Measurements from ENCODE around the gene DBP.

DNA sequence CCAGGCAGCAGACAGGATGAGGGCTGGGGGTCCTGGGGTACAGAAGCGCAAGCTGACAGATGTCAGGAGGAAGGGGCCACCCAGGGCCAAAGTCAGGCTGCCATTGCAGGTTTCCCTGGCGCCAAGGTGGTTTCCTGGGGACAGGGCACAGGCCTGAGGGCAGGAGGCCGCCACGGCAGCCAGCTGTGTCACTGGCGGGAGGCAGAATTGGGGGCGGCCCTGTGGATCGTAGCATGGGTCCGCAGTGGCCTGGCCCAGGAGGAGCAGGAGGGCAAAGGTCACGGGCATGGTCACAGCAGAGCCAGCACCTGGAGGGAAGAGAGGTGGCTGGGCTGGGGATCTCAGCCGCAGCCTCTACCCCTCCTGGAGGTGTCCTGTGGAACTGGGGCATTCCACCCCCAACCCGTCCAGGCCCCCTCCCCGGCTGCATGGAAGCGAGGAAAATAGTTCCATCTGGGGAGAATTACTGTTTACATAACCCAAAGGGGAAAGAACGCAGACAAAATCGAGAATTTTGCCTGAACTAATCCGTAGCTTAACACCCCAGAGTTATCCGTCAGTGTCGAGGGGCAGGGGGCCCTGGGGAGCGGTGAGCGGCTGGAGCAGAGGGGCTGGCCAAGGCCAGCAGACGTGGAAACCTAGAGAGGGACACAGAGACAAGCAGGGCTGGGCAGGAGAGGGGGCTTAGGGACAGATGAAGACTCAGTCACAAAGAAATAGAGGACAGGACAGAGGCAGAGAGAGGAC lies 33.7 kb upstream of the DBP start:
- TF ChIP-seq SUZ12 (IDR thresholded peaks at IDR 0.05; ENCODE audit: extremely low read depth, insufficient read depth, insufficient read length), result no peak
- no peak for TF ChIP-seq YY1 (IDR thresholded peaks at IDR 0.05; ENCODE audit: insufficient read depth, insufficient read length)
- no peak for TF ChIP-seq ZNF274 (IDR thresholded peaks at IDR 0.05; ENCODE audit: low read depth, low read length)

All from NT2/D1 (cell line).